Measurements from ENCODE around the gene SDHB.

GRCh38 chr1:17075470-17076255 lies 21.8 kb upstream of the SDHB start:
- TF ChIP-seq CTCF (conservative IDR thresholded peaks at IDR 0.05; ENCODE audit: low read length), result peak; percentile 67
- TF ChIP-seq EZH2phosphoT487 (IDR thresholded peaks at IDR 0.05; ENCODE audit: borderline replicate concordance, low read depth, low read length), result no peak
